HepG2 (cell line): Measurements from ENCODE around the gene LONP1. TPM values are rescaled to one million over a fixed set of nuclear protein-coding genes. Genes with fewer than 3 reads are reported as not detected.
A peak's percentile ranks its signal among the peaks of the same experiment; 100 is the strongest.

Source experiments
- ADNP ChIP-seq: sonication (generic); formaldehyde crosslinking; IDR thresholded peaks from 2 replicates; pipeline ENCODE4 v1.4.0; 2020; ENCODE audit warnings: missing genetic modification reagents
- BCL3 ChIP-seq: sonication (generic); formaldehyde crosslinking; IDR thresholded peaks from 2 replicates; pipeline ENCODE4 v1.5.1; 2020; ENCODE audit warnings: mild to moderate bottlenecking, missing genetic modification reagents, moderate library complexity
- HNF1A ChIP-seq, 2 experiments: sonication (generic) in 1 of 2; formaldehyde crosslinking in 1 of 2; IDR thresholded peaks; 2 replicates each; pipeline versions ENCODE4 v1.4.0 to v1.6.1; 2016 to 2020; ENCODE audit warnings: borderline replicate concordance in 1 of 2, low read depth in 1 of 2, mild to moderate bottlenecking in 1 of 2, missing genetic modification reagents in 1 of 2
- RERE ChIP-seq: IDR thresholded peaks from 2 replicates; pipeline ENCODE4 v1.6.1; 2016; ENCODE audit warnings: low read depth, missing genetic modification reagents, missing compliant biosample characterization
- ZFP91 ChIP-seq: sonication (generic); formaldehyde crosslinking; IDR thresholded peaks from 2 replicates; pipeline ENCODE4 v1.9.0; 2022; ENCODE audit warnings: missing genetic modification reagents, mild to moderate bottlenecking, borderline replicate concordance
- ZNF574 ChIP-seq: sonication (generic); formaldehyde crosslinking; IDR thresholded peaks from 2 replicates; pipeline ENCODE4 v1.4.0; 2020; ENCODE audit warnings: missing genetic modification reagents
- polyA plus RNA-seq, 8 experiments: library from polyadenylated mRNA; depleted of rRNA in 3 of 8; stranded (reverse) in 7 of 8; unstranded in 1 of 8; fragments of >200 nt; fragmentation: Illumina TruSeq in 4 of 8; extraction: Trizol in 4 of 8; gene quantifications; 2 replicates each; pipeline versions ENCODE4 v1.2.1 to v1.2.3, GENCODE V29; 2011 to 2016; ENCODE audit warnings: low read depth in 4 of 8, missing spikeins in 1 of 8, mixed read lengths in 1 of 8; ENCODE audit not compliant: insufficient read depth in 1 of 8
- total RNA-seq, 5 experiments: library from RNA; depleted of rRNA; stranded (reverse); fragments of >200 nt; fragmentation: Illumina TruSeq; extraction: Trizol; gene quantifications; 2 replicates each; pipeline ENCODE4 v1.2.3, GENCODE V29; 2016; ENCODE audit warnings: low read depth in 1 of 5

The LONP1 gene
- total and polyA plus RNA-seq, 2 of the 13 experiments (the other 11 are each of a cell fraction or from before 2014, with no cell fraction given), result 59.5 to 76.8 TPM

- 0 out of 2 replicates have a peak, but pooled peaks have one; percentile 74 for TF ChIP-seq ZFP91 (CRISPR knock-in tag)
- TF ChIP-seq RERE (CRISPR knock-in tag), result no peak
- TF ChIP-seq ADNP (CRISPR knock-in tag), result 0 out of 2 replicates have a peak, but pooled peaks have one; percentile 80
- TF ChIP-seq HNF1A (IDR thresholded peaks at IDR 0.05; ENCODE audit: low read depth), result no peak
- no peak for TF ChIP-seq HNF1A (CRISPR knock-in tag; IDR thresholded peaks at IDR 0.05; ENCODE audit: borderline replicate concordance)
- TF ChIP-seq BCL3, result 0 out of 2 replicates have a peak, but pooled peaks have one; percentile 2
- 0 out of 2 replicates have a peak, but pooled peaks have one; percentile 1 for TF ChIP-seq ZNF574 (CRISPR knock-in tag)
Measured at GRCh38 chr19:5687360-5688198, 32.4 kb downstream of the LONP1 start (continued).
